Measurements from ENCODE around the gene KANSL1.

GRCh38 chr17:46108120-46108519 is 85.1 kb downstream of the KANSL1 start:
- TF ChIP-seq CTCF (conservative IDR thresholded peaks at IDR 0.05 in 1 of 2, IDR thresholded peaks at IDR 0.05 in 1 of 2; ENCODE audit: low read depth in 1 of 2, low read length in 2 of 2) = no peak
- no peak for TF ChIP-seq EZH2 (IDR thresholded peaks at IDR 0.05; ENCODE audit: low read length, missing control alignments)

Measured in fibroblast of lung (primary cell).